CD14-positive monocyte (primary cell): ENCODE measurements around the gene USP1. TPM values are rescaled to one million over a fixed set of nuclear protein-coding genes. Genes with fewer than 3 reads are reported as not detected.

Experiments
- DNase-seq, 3 donors: peaks; one replicate each; pipeline ENCODE4 v3.0.0-alpha.2; 2011 to 2022
- H2AFZ ChIP-seq: 2 replicates; pipeline ENCODE4 v1.6.0; 2012; ENCODE audit warnings: mild to moderate bottlenecking, low read depth, low read length, inconsistent platforms; ENCODE audit not compliant: insufficient read depth, poor library complexity, severe bottlenecking
- H3K27ac ChIP-seq, 2 donors: 1 replicate in 1 of 2; 2 replicates in 1 of 2; pipeline ENCODE4 v1.5.1; 2012 to 2013; ENCODE audit warnings: low read length in 2 of 2, control low read depth in 1 of 2, inconsistent platforms in 1 of 2, low read depth in 1 of 2, mild to moderate bottlenecking in 1 of 2
- H3K27me3 ChIP-seq, 2 donors: one replicate each; pipeline versions ENCODE4 v1.6.0 to v1.6.1; 2011 to 2013; ENCODE audit warnings: low read length in 2 of 2; ENCODE audit not compliant: control insufficient read depth in 2 of 2, insufficient read depth in 2 of 2
- H3K36me3 ChIP-seq, 2 donors: replicated peaks in 1 of 2; 1 replicate in 1 of 2; 2 replicates in 1 of 2; pipeline versions ENCODE4 v1.5.1 to v1.6.1; 2012 to 2013; ENCODE audit warnings: low read length in 2 of 2, control low read depth in 1 of 2, inconsistent platforms in 1 of 2, mild to moderate bottlenecking in 1 of 2; ENCODE audit not compliant: insufficient read depth in 2 of 2, control insufficient read depth in 1 of 2
- H3K4me1 ChIP-seq, 2 donors: 1 replicate in 1 of 2; 2 replicates in 1 of 2; pipeline versions ENCODE4 v1.5.1 to v1.6.1; 2012 to 2013; ENCODE audit warnings: low read length in 2 of 2, control low read depth in 1 of 2, inconsistent platforms in 1 of 2, mild to moderate bottlenecking in 1 of 2, moderate library complexity in 1 of 2; ENCODE audit not compliant: insufficient read depth in 2 of 2, control insufficient read depth in 1 of 2
- H3K4me2 ChIP-seq: replicated peaks from 2 replicates; pipeline ENCODE3; 2012; ENCODE audit warnings: low read length, moderate library complexity, mild to moderate bottlenecking; ENCODE audit not compliant: poor library complexity, severe bottlenecking; ENCODE audit errors: extremely low read depth
- H3K4me3 ChIP-seq, 3 experiments: fragments of 200-600 bp in 1 of 3; sonication (generic) in 1 of 3; replicated peaks in 1 of 3; 1 replicate in 2 of 3; 2 replicates in 1 of 3; pipeline ENCODE4 v1.5.1; 2011 to 2013; ENCODE audit warnings: low read length in 3 of 3, mild to moderate bottlenecking in 3 of 3, control low read depth in 2 of 3, low read depth in 2 of 3, inconsistent platforms in 1 of 3, moderate library complexity in 1 of 3
- H3K79me2 ChIP-seq: 2 replicates; pipeline ENCODE4 v1.6.0; 2012; ENCODE audit warnings: mild to moderate bottlenecking, control low read depth, inconsistent platforms, low read length, moderate library complexity; ENCODE audit not compliant: insufficient read depth
- H3K9ac ChIP-seq: 2 replicates; pipeline ENCODE4 v1.6.0; 2017; ENCODE audit warnings: low read length, mild to moderate bottlenecking; ENCODE audit not compliant: insufficient read depth, poor library complexity, severe bottlenecking
- H3K9me3 ChIP-seq, 2 donors: replicated peaks in 1 of 2; 1 replicate in 1 of 2; 2 replicates in 1 of 2; pipeline versions ENCODE4 v1.5.1 to v1.6.1; 2012 to 2013; ENCODE audit warnings: low read length in 2 of 2, control low read depth in 1 of 2; ENCODE audit not compliant: control insufficient read depth in 1 of 2, insufficient read depth in 1 of 2
- H4K20me1 ChIP-seq: 2 replicates; pipeline ENCODE4 v1.6.0; 2012; ENCODE audit warnings: mild to moderate bottlenecking, low read length, control low read depth, moderate library complexity; ENCODE audit not compliant: insufficient read depth
- H3K27ac Mint-ChIP-seq, 7 donors: one replicate each; pipeline ENCODE4 v1.8.0; 2020; ENCODE audit warnings: mild to moderate bottlenecking in 7 of 7, mixed read lengths in 7 of 7, moderate library complexity in 6 of 7, inconsistent platforms in 2 of 7
- H3K27me3 Mint-ChIP-seq, 3 donors: one replicate each; pipeline ENCODE4 v1.8.0; 2021 to 2022; ENCODE audit warnings: low read depth in 3 of 3, mild to moderate bottlenecking in 3 of 3, mixed read lengths in 3 of 3, moderate library complexity in 3 of 3, inconsistent platforms in 1 of 3
- H3K36me3 Mint-ChIP-seq, 2 donors: one replicate each; pipeline ENCODE4 v1.8.0; 2020; ENCODE audit warnings: mixed read lengths in 2 of 2, inconsistent platforms in 1 of 2, mild to moderate bottlenecking in 1 of 2
- H3K4me1 Mint-ChIP-seq: one replicate; pipeline ENCODE4 v1.8.0; 2020; ENCODE audit warnings: mild to moderate bottlenecking, mixed read lengths
- H3K4me3 Mint-ChIP-seq, 2 donors: one replicate each; pipeline ENCODE4 v1.8.0; 2020; ENCODE audit warnings: mild to moderate bottlenecking in 2 of 2, mixed read lengths in 2 of 2, moderate library complexity in 1 of 2
- H3K9me3 Mint-ChIP-seq, 7 donors: one replicate each; pipeline ENCODE4 v1.8.0; 2020 to 2022; ENCODE audit warnings: mixed read lengths in 7 of 7, mild to moderate bottlenecking in 6 of 7, moderate library complexity in 6 of 7, inconsistent platforms in 2 of 7
- WGBS: methylation state at CpG from one replicate; pipeline ENCODE4 v1.1.5; 2013; ENCODE audit warnings: missing lambda C conversion rate; ENCODE audit not compliant: insufficient coverage; 5-methylcytosine and 5-hydroxymethylcytosine counted together
- intact Hi-C, 2 donors: fragments of 100-400 bp; cut with micrococcal nuclease; formaldehyde crosslinking; loops; one replicate each; pipeline versions ENCODE4 v1.15.0 to v1.15.1; 2023
- polyA plus RNA-seq, 3 donors: library from polyadenylated mRNA; depleted of rRNA in 1 of 3; unstranded in 2 of 3; stranded (reverse) in 1 of 3; fragments of 300-500 nt in 2 of 3; fragments of >200 nt in 1 of 3; fragmentation: Illumina TruSeq in 2 of 3; gene quantifications; 1 replicate in 2 of 3; 2 replicates in 1 of 3; pipeline ENCODE4 v1.2.3, GENCODE V29; 2012 to 2021
- TF ChIP-seq, protein P1 (sequence below): fragments of 200-600 bp; IDR thresholded peaks from one replicate; pipeline ENCODE4 v1.8.0; 2022; ENCODE audit warnings: antibody characterized with exemption, mild to moderate bottlenecking

USP1 gene
- polyA plus RNA-seq, 3 donors = 5.3 to 24.0 (median 13.6) TPM

DNA sequence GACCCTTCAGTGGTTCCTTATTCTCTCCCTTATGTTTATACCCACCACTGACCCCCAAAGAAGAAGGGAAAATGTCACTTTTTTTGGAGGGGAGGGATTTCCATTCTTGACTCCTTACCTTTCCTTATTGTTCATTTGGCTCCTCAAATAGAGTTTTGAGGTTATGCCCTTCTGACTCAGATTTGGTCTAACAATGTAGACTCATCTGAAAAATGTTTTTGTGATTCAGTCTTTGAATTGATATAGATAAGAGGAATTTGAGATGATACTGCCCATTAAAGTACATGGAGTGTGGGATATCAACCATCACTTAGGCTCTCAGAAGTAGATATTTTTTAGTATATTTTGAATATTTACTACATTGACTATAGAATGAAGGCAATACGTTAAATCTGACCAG is 16.1 kb downstream of the USP1 start:
- Mint-ChIP-seq H3K27me3 (no peaks in the 10 kb centered on the region), H3K36me3 (peaks cover 45 to 66% of the 10 kb centered on the region in 2 donors), H3K4me1 (no peaks in the 10 kb centered on the region), H3K4me3 (no peak overlapping the region), H3K27ac (peak overlapping the region in 2 of 7 donors; percentile 4 to 58), H3K9me3 (peaks cover 0 to 4% (median 0%) of the 10 kb centered on the region in 7 donors)
- Histone ChIP-seq H3K4me3 (no peak overlapping the region), H4K20me1 (no peaks in the 10 kb centered on the region), H3K27ac (no peak overlapping the region), H3K79me2 (peaks cover 9% of the 10 kb centered on the region), H3K36me3 (peaks cover 64 to 86% of the 10 kb centered on the region in 2 donors), H3K27me3 (no peaks in the 10 kb centered on the region), H2AFZ (no peak overlapping the region), H3K9me3 (no peaks in the 10 kb centered on the region), H3K9ac (no peak overlapping the region), H3K4me2 (no peak overlapping the region), H3K4me1 (no peaks in the 10 kb centered on the region)
- intact Hi-C loops = no loop called here
- DNase-seq = no peak
- TF ChIP-seq, protein P1, sequence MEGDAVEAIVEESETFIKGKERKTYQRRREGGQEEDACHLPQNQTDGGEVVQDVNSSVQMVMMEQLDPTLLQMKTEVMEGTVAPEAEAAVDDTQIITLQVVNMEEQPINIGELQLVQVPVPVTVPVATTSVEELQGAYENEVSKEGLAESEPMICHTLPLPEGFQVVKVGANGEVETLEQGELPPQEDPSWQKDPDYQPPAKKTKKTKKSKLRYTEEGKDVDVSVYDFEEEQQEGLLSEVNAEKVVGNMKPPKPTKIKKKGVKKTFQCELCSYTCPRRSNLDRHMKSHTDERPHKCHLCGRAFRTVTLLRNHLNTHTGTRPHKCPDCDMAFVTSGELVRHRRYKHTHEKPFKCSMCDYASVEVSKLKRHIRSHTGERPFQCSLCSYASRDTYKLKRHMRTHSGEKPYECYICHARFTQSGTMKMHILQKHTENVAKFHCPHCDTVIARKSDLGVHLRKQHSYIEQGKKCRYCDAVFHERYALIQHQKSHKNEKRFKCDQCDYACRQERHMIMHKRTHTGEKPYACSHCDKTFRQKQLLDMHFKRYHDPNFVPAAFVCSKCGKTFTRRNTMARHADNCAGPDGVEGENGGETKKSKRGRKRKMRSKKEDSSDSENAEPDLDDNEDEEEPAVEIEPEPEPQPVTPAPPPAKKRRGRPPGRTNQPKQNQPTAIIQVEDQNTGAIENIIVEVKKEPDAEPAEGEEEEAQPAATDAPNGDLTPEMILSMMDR = no peak
- WGBS = no CpG with 5 or more reads among the region's 1 CpG

DNA sequence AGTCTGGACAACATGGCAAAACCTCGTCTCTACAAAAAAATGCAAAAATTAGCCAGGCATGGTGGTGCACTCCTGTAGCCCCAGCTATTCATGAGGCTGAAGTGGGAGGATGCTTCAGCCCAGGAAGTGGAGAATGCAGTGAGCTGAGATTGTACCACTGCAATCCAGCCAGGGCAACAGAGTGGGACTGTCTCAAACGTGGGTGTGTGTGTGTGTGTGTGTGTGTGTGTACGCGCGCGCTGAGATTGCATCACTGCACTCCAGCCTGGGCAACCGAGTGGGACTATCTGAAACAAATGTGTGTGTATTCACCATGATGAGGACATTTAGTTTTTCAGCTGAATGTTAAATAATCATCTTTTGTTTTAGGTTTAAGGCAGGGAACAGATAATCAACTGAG is 21.1 kb downstream of the USP1 start:
- Histone ChIP-seq H3K4me2 (no peak overlapping the region), H3K4me3 (no peak overlapping the region), H3K27me3 (no peaks in the 10 kb centered on the region), H3K36me3 (peaks cover 21 to 38% of the 10 kb centered on the region in 2 donors), H3K79me2 (no peaks in the 10 kb centered on the region), H3K27ac (no peak overlapping the region), H4K20me1 (no peaks in the 10 kb centered on the region), H3K9me3 (no peaks in the 10 kb centered on the region), H2AFZ (no peak overlapping the region), H3K9ac (no peak overlapping the region), H3K4me1 (no peaks in the 10 kb centered on the region)
- WGBS = 35% methylated on average over 3 of the region's 7 CpGs
- Mint-ChIP-seq H3K27me3 (peaks cover 0 to 1% (median 0%) of the 10 kb centered on the region in 3 donors), H3K4me3 (no peak overlapping the region), H3K27ac (peak overlapping the region in 2 of 7 donors; percentile 19 to 21), H3K4me1 (no peaks in the 10 kb centered on the region), H3K9me3 (no peaks in the 10 kb centered on the region), H3K36me3 (peaks cover 14 to 24% of the 10 kb centered on the region in 2 donors)
- intact Hi-C loops = no loop called here
- DNase-seq = no peak
- TF ChIP-seq, protein P1 = no peak
